Testis (tissue), 2 donors: ENCODE results near the gene ATP13A3.

ENCODE experiments used
- CTCF ChIP-seq, 3 experiments: fragments of 450-650 bp in 2 of 3; fragments of 200-600 bp in 1 of 3; sonication (generic) in 1 of 3; IDR thresholded peaks; one replicate each; pipeline ENCODE4 v1.5.1; 2016 to 2019; ENCODE audit warnings: antibody characterized with exemption in 3 of 3, mild to moderate bottlenecking in 2 of 3, moderate library complexity in 1 of 3
- POLR2A ChIP-seq: fragments of 450-650 bp; IDR thresholded peaks from one replicate; pipeline ENCODE4 v1.6.1; 2017; ENCODE audit warnings: antibody characterized with exemption, mild to moderate bottlenecking, moderate library complexity

- TF ChIP-seq CTCF (IDR thresholded peaks at IDR 0.05): no peak
- no peak for TF ChIP-seq POLR2A
Observed at GRCh38 chr3:194367992-194368841, 118.6 kb downstream of the ATP13A3 start.
